Fibroblast of skin of left quadriceps (primary cell): ENCODE measurements around the gene CCDC6.
"Not testable (repeated sequence)": the region's sequence is repeated elsewhere in the genome, so short reads cannot be mapped to it uniquely, and the experiment has no call there.

ENCODE experiments used
- DNase-seq, 2 experiments: peaks; one replicate each; pipeline ENCODE4 v3.0.0-alpha.2; 2013; ENCODE audit warnings: low read depth in 2 of 2

CCDC6 gene

GRCh38 chr10:59905731-59906416, 482 bp downstream of the CCDC6 start:
- no peak for DNase-seq

DNA sequence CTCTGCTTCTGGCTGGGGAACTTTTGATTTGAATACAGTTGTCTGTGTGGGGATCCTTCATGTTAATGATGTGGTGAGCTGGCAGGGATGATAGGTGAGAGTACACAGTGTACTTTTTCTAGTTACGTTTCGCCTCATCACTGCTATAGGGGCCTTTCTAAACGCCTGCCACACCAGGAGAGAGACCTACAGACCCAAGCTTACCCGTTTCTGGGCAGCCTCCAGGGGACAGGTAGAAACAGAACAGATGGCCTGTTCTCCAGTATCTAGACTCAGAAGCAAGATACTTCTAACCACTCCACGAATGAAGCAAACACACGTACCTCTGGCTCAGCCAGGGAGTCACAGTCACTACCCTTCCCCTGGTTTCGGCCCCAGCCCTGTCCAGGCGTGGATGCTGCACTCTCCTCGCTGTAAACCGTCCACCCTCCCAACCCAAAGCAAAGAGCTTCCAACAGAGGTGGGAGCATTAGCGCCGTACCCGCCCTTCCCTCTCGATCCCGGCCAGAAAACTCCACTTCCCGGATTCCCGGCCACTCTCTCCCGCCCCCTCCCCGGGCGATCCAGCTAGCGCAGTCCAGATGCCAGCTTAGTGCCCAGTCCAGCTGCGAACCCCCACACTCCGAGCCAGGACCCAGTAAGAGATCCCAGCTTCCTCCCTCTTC, 1.2 kb downstream of the CCDC6 start:
- no peak for DNase-seq

DNA sequence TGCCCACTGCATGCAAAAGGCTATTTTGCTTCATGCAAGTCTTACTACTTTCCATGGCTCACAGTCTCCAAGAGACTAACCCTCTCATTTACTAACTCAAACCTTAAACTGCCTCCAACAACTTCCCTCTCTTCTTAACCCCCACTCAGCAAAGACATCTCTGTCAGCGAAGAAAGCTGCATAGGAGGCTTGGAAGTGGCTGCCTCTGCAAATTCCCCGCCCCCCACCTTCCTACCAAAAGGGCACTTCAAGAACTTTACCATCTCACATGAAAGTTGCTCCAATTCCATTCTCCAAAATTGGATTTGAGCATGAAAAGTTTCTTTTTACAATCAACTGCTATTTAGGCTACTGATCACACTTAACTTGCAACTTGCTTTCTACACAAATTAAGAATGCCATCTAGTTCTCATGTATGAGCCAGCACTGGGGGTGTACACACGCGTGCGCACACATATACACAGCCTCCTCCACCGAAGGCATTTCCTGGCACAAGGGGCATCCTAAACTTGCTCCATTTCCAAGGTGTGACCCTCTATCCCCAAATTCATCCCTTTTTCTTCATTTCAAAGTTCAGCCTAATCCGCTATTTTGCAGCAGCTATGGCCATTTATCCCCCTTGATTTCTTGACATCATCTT, 1.8 kb downstream of the CCDC6 start:
- no peak for DNase-seq

DNA sequence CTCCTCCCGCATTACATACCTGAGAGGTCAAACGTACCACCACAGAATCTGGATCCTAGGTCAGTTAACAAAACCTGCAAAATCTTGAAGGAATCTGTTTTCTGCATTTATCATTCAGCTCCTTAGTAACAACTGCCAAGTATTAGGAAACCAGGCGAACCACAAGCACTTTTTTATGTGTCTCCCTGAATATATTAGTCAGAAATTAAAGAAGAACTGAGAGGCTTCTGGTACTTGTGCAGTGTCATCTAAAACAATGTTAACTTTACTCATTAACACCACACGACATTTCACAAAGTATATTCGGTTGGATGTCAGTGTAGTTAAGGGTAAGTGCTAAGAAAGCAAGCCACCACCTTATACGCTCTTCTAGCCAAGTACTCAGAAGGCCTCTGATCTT, 2.5 kb downstream of the CCDC6 start:
- no peak for DNase-seq

DNA sequence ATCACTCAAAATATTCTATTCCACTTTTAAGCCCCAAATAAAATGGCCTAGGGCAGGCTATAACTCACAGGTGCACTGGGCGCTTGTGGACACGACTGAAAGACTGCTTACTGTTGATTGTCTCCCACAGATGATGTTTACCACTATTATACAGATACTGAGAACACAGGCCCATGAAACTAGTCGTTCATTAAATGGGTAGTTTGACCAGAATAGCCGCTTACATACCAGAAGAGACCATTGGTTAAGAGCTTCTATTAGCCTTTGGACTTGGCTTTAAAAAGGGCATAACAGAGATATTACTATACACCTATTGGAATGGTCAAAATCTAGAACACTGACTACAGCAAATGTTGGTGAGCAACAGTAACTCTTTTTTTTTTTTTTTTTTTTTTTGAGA, 4.3 kb downstream of the CCDC6 start:
- no peak for DNase-seq

- DNase-seq, result no peak
These were observed 4.9 kb downstream of the CCDC6 start for GRCh38 chr10:59901470-59901869.

DNA sequence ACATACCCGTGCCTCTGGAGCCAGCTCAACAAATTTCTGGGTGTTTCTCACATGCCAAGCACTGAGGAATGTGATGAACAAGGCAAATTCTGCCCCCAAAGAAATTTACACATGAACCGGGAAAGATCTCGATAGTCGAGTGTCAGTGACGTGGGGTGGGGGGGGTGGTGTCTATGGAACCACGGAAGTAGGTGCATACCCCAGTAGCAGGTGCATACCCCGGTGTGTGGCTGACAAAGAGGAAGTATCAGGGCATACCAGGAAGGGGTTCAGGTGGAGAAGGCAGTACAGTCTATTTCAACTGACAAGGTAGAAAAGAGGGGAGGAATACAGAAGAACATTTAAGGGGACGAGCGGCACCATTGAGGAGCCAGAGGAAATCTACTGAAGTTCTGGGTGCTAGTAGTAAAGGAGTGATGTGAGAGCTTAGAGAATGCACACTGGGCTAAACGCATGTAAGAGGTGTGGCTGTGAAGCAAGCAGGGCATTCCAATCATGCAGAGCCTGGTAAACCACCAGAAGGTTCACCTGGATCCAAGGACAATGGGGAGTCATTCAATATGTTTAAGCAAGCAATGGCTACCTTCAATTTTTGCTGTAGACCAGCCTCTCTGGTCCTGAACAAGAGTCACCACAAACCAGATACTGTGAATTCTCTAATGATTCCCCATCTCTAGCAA, 6.2 kb downstream of the CCDC6 start:
- DNase-seq, result no peak

DNA sequence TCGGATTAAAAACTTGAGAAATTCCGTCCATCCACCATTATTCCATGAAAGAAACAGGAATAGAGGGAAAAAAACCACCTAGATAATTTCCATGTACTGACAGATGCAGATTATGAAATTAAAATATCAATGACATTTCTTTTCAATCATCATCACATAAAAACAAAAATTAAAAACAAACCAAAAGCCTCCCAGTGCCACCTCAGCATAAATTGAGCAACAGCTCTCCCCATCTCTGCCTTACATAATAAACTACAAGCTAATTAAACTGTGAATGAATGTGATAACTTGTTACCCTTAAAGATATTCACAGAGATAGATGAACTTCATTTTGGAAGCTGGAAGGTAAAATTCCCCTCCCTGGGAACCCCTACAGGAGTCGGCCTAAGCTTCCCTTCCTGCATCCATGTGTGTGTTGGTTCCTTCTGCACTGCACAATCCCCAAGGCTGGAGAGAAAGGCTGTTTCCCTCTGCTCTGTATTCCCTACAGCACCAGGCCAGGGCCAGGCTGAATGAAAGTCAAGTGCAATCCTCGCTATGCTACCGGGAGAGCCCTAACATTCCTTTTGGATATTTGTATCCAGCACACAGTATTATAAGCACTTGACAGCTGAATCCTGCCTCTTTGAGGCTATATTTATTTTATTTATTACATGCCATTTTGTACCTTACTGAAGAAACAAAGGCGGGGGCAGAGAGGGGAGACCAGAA, 8.1 kb downstream of the CCDC6 start:
- DNase-seq, result no peak

GRCh38 chr10:59896191-59896590, 10.2 kb downstream of the CCDC6 start:
- DNase-seq, result no peak

GRCh38 chr10:59895629-59896116, 10.7 kb downstream of the CCDC6 start:
- DNase-seq, result no peak

DNA sequence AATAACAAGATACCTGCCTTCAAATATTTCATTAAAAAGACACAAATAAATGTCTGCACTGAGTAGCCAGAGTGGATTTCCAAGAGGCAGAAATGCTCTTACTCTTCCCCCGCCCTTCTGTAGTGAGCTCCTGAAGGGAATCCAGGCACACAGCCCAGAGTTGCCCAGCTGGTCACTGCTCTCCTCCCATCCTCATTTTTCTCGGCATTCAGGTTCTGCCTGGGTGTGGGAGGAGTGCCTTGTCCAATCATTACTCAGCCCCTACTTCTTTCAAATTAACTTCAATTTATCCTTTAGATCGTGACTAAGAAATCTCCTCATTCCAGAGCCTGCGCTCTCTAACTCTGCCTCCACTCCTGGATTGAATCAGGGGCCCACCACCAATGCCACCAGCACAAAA, 12.2 kb downstream of the CCDC6 start:
- DNase-seq, result no peak

DNA sequence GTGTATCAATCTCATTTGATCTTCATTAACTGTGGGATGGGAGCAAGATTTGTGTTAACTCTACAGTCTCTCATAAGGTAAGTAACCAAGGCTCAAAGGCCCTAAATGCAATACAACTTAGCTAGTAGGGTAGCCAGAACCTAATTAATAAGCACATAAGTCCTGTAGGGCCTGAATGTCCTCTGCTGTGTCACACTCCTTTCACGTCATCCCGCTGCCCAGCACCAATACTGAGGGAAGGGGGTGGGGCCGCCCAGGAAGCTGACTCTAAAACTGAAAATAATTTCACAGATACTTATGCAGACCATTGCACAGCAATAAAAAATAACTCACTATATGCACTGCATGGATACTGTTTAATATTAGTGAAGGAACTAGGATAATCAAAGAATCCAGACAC, 13.7 kb downstream of the CCDC6 start:
- no peak for DNase-seq

GRCh38 chr10:59891936-59892335, 14.4 kb downstream of the CCDC6 start:
- no peak for DNase-seq

DNA sequence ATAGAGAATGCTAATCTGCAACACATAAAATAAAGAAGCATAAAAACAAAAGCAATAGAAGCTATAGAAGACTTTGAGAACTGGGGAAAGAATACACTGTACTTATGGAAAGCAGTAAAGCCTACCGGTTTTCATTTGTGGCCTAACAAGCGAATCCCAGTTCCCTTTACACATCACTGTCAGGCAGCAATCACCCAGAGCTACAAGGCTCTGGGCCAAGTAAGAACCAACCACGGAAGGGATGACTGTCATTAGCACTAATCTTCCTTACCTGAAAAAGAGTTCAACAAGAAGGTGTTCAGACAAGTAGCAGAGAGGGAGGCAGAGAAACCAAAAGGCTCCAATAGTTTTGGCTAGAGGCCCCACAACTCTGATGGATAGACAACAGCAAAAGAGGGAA, 15.0 kb downstream of the CCDC6 start:
- no peak for DNase-seq

GRCh38 chr10:59888781-59889435, 17.4 kb downstream of the CCDC6 start:
- no peak for DNase-seq

GRCh38 chr10:59887972-59888640, 18.2 kb downstream of the CCDC6 start:
- no peak for DNase-seq

GRCh38 chr10:59887006-59887405, 19.4 kb downstream of the CCDC6 start:
- no peak for DNase-seq

DNA sequence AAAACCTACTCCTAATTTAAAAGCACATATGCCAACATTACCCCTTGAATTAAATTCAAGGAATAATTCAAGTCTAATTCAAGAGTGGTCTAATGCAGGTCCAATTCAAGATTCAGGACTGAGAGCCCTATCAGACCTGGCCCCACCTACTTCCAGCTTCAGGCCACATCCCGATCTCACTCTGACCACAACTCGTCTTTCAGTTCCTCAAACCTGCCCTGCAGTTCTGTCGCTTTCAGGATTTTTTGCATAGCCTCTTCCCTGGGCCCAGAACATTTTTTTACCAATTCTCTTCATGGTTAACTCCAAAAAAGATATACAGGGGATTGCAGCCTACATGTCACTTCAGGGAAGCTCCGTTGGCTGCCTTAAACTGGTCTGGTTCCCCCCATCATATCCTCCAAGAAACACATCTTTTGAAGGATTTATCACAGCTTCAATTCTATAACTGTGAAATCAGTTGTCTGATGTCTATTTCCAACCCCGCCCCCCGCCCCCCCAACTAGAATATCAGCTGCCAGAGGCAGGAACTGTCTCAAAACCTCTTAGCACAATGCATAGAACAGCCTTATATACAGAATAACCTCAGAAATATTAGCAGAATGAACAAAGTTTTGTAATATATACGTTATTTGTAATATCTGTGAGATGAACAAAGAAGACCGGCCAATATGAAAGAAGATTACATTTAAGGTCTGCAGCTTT, 20.8 kb downstream of the CCDC6 start:
- DNase-seq, result no peak

DNA sequence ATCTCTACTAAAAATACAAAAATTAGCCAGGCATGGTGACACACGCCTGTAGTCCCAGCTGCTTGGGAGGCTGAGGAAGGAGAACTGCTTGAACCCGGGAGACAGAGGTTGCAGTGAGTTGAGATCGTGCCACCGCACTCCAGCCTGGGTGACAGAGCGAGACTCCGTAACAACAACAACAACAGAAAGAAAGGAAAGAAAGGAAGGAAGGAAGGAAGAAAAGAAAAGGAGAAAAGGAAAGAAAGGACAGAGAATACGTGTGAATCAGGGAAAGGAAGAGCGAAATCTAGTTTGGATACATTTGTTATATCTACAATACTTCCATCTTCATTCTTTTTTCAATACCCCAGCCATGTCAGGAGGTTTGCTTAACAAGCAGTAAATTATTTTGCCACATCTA, 21.5 kb downstream of the CCDC6 start:
- not testable (repeated sequence) for DNase-seq

DNA sequence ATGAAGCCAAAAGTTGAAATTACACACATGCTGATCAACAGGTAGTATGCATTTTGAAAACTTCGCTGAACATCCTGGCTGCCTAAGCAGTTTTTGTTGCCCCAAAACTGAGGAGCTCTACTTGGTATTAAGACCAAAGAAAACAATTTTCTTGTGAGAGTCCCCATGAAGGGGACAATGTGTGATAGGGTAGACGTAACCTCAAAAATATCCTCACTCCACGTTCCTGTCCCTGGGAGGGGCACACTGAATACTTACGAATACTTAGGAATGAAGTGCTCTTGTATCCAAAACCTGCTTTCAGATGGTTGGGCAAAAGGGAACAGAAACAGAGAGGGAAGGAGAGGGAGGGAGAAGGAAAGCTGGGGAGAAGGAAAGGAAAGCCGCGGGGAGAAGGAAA, 24.7 kb downstream of the CCDC6 start:
- no peak for DNase-seq
